ENCODE data around the gene SENP8.
"Not testable (repeated sequence)": the region's sequence is repeated elsewhere in the genome, so short reads cannot be mapped to it uniquely, and the experiment has no call there.

Gene SENP8

GRCh38 chr15:72155635-72156616, 37.7 kb downstream of the SENP8 start:
- DNase-seq (ENCODE audit: low read depth), result peak; percentile 72

DNA sequence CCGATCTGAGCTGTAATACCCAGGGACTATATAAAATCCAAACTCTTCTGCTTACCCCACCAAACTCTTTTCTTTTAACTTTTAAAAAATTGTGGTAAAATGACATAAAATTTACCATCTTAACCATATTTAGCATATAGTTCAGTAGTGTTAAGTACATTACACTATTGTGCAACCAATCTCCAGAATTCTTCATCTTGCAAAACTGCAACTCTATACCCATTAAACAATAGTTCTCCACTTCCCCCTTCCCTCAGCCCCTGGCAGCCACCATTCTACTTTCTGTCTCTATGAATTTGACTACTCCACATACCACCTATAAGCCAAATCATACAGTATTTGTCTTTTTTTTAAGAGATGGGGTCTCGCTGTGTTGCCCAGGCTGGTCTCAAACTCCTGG, 38.7 kb downstream of the SENP8 start:
- DNase-seq (ENCODE audit: low read depth), result no peak

DNA sequence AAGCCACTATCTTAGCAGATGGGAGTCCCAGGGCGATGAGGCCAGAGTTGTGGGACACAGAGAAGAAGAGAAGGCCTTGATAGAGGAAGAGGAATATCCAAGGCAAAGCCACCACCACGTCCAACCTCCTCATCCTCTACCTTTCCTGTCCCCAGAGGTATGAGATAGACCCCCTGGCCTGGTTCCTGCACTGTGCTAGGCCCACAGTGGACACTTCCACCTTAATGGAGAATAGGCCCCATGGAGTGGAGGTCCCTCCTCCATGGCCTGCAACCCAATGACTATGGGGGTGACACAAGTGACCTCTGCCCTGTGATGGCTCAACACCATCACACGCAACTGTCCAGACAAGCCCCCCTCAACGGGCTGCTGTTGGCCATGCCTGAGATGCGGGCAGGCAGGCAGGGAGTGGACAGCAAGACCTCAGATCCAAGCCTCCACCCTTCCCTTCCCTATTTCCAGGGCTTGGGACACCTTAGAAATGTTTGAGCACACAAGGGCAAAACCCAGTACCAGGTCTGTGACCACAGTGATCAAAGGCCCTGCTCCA, 42.6 kb downstream of the SENP8 start:
- no peak for DNase-seq (ENCODE audit: low read depth)

- DNase-seq (ENCODE audit: low read depth), result no peak
These were observed 43.3 kb downstream of the SENP8 start for GRCh38 chr15:72161361-72162132.

DNA sequence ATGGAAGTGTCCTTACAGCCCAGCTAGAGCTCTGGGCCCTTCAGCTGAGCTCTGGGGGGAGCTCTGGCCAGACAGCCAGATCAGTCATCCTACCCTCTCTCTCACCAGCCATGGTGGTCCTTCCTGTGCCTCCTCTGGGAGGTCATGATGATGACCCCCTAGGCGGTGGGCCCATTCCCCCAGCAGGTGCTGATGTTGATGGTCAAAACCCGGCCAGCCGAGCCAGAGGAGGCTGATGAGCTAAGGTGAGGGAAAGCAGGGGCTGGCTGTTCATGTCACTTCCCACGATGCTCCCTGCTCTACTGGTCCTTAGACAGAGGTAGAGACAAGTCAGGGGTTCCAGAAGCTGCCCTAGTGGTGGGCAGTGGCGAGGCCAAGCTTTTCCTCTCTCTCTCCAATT, 44.4 kb downstream of the SENP8 start:
- DNase-seq (ENCODE audit: low read depth), result no peak

DNA sequence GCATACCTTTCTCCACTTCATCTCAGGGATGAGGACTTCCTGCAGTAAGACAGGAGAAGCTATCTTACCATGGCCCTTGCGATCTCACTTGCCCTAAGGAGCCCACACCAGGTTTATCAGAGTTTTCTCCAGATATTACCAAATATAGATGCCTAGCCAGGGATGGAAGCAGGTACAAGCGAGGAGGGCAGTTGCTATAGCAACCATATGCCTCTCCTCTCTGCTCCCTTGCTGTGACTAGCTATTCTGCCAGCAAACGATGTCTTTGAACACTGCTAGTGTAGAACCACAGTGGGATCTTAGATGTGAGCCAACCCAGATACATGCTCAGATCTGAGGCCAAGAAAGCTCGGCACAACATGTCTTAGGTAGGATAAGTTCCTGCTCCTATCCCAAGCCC, 45.5 kb downstream of the SENP8 start:
- no peak for DNase-seq (ENCODE audit: low read depth)

- no peak for DNase-seq (ENCODE audit: low read depth)
These were observed 48.7 kb downstream of the SENP8 start for GRCh38 chr15:72166716-72167417.

DNA sequence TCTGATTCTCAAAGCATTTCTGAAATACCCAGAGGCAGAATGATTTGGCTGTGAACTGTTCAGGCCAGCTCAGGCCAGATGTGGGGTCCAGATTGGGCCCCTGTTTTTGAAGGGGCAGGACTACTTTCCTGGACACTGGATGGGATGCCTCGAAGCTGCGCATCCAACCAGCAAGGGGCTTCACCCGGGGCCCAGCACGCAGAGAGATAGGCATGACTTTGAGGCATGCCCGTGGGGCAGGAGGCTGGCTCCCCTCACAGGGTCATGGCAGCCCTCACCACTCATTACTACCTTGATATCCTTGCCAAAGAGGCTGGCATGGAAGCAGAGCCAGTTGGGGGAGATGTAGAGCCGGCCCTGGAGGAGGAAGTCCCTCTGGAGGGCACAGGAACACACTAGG, 49.2 kb downstream of the SENP8 start:
- DNase-seq (ENCODE audit: low read depth), result no peak

DNA sequence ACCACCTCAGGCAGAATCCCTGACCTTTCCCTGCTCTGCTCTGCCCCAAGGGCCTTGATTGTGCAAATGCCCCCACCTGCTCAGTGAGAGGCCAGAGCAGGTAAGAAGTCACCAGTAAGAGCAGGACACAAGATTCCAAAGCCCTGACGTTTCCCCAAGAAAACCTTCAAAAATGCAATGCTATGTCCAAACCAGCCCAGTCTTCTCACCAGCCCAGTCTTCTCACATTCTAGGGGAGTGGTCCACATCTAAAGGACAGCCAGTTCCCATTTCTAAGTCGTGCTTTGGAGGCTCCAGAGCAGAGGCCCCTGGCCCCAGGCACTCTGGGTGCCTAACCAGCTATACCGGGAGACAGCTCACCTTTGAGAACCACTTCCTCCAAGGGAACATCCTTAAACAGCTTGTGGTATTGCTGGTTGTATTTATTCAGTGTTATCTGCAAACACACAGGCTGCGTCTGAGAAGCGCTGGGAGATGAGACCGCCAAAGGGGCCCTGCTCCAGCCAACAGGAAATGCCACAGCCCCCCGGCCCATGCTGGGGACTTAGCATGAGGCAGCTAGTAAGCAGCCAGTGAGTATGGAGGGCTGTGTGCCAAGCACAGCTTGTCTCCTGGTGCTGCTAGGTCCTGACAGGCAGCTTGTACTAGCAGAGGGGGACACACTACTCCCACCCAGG, 50.1 kb downstream of the SENP8 start:
- DNase-seq (ENCODE audit: low read depth), result no peak

DNA sequence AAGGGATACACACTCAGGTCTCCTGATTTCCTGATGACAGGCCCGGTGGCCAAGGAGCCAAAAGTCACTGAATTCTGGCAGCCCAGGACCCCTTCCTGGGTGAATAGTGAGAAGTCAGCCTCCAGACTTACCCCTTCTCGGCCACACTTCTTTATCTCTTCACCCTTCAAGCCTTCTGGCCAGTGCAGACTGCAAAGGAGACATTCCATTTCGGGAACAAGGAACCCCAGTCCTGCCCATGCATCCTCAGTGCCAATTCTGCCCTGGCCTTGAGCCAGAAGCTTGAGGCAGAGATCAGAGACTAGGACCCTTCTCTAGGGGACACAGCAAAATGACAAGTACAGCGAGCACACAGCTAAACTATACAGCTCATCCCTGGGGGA, 50.6 kb downstream of the SENP8 start:
- no peak for DNase-seq (ENCODE audit: low read depth)

DNA sequence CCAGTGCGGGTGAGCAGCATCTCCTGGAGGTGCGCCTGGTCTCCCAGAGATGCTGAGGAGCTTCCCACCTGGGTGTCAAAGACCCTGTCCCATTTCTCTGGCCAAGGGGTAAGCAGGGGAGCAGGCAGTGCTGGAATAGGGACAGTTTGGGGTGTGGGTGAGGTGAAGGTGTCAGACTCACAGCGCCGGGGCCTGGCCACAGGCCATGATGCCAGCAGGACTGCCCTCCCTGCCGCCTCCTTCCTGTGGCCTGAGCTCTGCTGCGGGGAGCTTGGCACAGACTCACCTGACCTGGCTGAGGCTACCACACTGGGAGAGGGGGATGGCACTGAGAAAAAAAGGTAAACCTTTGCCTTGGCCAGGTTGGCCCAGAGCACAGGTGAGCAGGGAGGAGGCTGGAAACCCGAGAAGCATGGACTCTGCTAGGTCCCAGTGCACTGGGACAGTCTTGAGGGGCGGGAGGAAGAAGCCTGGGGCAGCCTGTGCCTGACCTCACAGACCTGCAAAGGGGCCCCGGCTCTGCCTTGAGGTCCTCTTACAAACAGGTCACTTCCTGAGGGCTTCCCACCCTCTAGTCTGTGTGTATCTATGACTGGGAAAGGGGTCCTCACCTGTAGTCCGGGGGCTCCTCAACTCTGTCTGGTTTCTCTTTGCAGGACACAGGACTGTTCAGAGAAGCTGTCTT, 51.2 kb downstream of the SENP8 start:
- no peak for DNase-seq (ENCODE audit: low read depth)

GRCh38 chr15:72169921-72170611, 51.9 kb downstream of the SENP8 start:
- DNase-seq (ENCODE audit: low read depth), result no peak

DNA sequence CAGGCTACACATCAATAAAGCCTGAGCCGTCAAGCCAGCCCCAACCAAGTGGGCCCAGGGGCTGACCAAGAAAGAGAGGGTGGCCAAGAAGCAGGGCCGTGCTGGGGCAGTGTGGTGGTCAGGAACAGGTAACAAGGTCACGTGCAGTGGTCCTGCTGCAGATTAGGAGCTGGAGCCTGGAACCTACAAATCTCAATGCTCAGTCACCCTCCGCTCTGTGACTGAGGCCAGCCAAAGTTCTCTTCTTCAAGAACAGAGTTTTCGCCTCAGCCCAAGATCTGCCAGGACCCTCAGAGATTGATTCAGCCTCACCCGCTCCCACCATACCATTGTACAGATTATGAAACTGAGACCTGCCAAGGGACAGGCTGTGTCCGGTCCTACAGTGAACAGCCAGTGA, 52.5 kb downstream of the SENP8 start:
- no peak for DNase-seq (ENCODE audit: low read depth)

GRCh38 chr15:72171978-72172377, 53.8 kb downstream of the SENP8 start:
- not testable (repeated sequence) for DNase-seq (ENCODE audit: low read depth)

- DNase-seq (ENCODE audit: low read depth), result no peak
These were observed 54.6 kb downstream of the SENP8 start for GRCh38 chr15:72172796-72173195.

GRCh38 chr15:72173401-72173800, 55.2 kb downstream of the SENP8 start:
- no peak for DNase-seq (ENCODE audit: low read depth)

GRCh38 chr15:72173864-72174550, 55.8 kb downstream of the SENP8 start:
- no peak for DNase-seq (ENCODE audit: low read depth)

DNA sequence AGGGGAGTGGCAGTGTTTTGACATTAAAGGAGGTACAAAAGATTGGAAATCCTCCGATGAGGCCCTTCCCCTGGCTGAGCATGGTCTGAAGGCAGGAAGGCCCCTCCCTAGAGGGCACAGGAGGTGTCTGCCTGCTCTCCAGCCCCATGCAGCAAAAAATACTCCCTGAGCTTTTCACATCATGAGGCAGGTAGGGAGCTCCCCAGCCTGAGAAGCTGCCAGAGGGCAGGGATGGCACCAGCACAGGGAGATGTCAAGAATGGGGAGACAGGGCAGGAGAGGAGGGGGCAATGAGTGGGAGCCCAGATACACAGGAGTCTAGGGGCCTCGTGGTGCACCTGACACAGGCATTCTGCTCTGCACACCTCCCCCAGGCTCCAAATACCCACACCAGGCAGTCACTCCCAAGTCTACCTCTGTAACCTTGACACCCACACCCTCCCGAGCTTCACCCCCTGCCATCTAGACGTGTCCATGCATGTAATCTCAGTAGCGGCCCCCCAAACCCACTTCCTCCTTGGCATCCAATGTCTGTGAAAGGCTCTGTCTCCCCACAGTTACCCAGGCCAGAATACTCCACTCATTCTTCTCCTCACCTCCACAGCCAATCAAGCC, 56.5 kb downstream of the SENP8 start:
- DNase-seq (ENCODE audit: low read depth), result no peak
